ENCODE results near the gene MRTFB.
"Not testable (repeated sequence)": the region's sequence is repeated elsewhere in the genome, so short reads cannot be mapped to it uniquely, and the experiment has no call there.

MRTFB gene

GRCh38 chr16:14146445-14146844 is 75.3 kb downstream of the MRTFB start:
- no peak for DNase-seq

GRCh38 chr16:14148016-14148415 is 76.9 kb downstream of the MRTFB start:
- no peak for DNase-seq

GRCh38 chr16:14148569-14148968 is 77.5 kb downstream of the MRTFB start:
- DNase-seq = no peak

GRCh38 chr16:14150796-14151195 is 79.7 kb downstream of the MRTFB start:
- DNase-seq = no peak

GRCh38 chr16:14151256-14152030 is 80.3 kb downstream of the MRTFB start:
- no peak for DNase-seq

GRCh38 chr16:14155572-14156190 is 84.6 kb downstream of the MRTFB start:
- no peak for DNase-seq

GRCh38 chr16:14164916-14165662 is 94.0 kb downstream of the MRTFB start:
- DNase-seq = no peak

GRCh38 chr16:14168146-14168545 is 97.0 kb downstream of the MRTFB start:
- DNase-seq = no peak

GRCh38 chr16:14172200-14172809 is 101.2 kb downstream of the MRTFB start:
- no peak for DNase-seq

GRCh38 chr16:14175086-14175485 is 104.0 kb downstream of the MRTFB start:
- no peak for DNase-seq

- no peak for DNase-seq
These were observed 106.6 kb downstream of the MRTFB start for GRCh38 chr16:14177704-14178103.

- DNase-seq = no peak
These were observed 108.0 kb downstream of the MRTFB start for GRCh38 chr16:14179116-14179515.

- DNase-seq = no peak
These were observed 109.4 kb downstream of the MRTFB start for GRCh38 chr16:14180481-14180944.

GRCh38 chr16:14181371-14182050 is 110.4 kb downstream of the MRTFB start:
- DNase-seq = no peak

GRCh38 chr16:14182999-14183398 is 111.9 kb downstream of the MRTFB start:
- no peak for DNase-seq

GRCh38 chr16:14183962-14184361 is 112.8 kb downstream of the MRTFB start:
- DNase-seq = not testable (repeated sequence)

- peak; percentile 31 for DNase-seq
These were observed 115.1 kb downstream of the MRTFB start for GRCh38 chr16:14186007-14186794.

GRCh38 chr16:14186795-14187221 is 115.7 kb downstream of the MRTFB start:
- no peak for DNase-seq

- DNase-seq = no peak
These were observed 116.6 kb downstream of the MRTFB start for GRCh38 chr16:14187517-14188338.

GRCh38 chr16:14193316-14193871 is 122.3 kb downstream of the MRTFB start:
- DNase-seq = no peak

- DNase-seq = no peak
These were observed 123.6 kb downstream of the MRTFB start for GRCh38 chr16:14194721-14195120.
